ENCODE data around the gene RESP18.

RESP18 gene

DNA sequence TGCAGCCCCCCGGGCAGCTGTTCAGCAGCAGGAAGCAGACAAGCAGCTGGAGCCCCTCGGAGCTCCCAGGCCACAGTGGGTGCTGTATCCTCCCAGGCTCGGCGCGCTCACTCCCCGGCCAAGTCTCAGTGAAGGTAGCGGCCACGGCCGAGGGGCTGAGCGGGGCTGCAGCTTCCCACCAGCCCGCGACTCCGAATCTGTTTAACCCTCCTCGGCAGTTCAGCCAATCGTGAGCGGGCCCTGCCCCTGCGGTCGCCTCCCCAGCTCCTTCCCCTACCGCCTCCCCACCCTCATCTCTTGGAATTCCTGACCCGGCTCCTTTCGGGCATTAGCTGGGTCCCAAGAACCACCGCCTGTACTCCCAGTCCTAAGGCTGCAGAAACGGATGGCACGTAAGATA lies at the start of gene RESP18:
Gene RESP18, minus strand, starts transcription at position 203 of the 400 bp plus-strand sequence.
- H3K4me3 ChIP-seq = no peak within 1 kb of the TSS
- H3K27ac ChIP-seq = no peak within 1 kb of the TSS

DNA sequence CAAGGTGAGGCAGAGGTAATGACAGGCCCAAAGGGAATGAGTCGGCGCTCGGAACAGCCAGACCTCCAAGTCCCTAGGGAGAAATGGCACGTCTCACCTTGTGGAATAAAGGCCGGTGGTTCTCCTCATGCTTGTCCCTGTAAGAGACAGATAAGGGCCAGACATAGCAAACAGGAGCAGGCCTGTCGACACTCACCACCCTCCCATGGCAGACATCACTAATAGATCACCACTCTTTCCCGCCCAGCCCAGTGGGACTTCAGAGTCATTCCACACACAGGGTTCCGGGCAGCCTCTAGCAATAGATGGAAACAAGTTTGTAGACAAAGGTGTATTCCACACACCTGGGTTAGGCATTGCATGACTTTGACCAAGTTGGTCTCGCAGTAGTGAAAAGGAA lies 48.9 kb upstream of the RESP18 start:
- Histone ChIP-seq H3K27ac (no peak overlapping the region), H3K4me3 (no peak overlapping the region)

DNA sequence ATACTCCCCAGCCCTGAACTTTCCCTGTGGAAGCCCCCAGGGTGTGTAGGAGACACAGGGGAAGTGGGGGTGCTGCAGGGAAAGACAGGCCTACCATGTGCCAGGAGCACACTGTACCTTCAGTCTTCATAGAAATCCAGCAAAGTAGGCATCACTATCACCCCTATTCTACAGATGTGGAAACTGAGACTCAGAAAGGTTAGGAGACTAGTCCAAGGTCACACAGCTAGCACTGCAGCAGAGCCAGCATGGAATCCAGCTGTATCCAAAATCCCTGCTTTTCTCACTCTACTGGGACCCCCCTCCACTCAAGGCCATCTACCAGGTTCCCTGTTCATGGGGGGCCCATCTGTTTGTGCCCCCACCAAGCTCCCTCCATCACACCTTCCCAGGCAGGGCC lies 48.4 kb upstream of the RESP18 start:
- no peak overlapping the region for H3K4me3 ChIP-seq
- H3K27ac ChIP-seq = no peak overlapping the region

DNA sequence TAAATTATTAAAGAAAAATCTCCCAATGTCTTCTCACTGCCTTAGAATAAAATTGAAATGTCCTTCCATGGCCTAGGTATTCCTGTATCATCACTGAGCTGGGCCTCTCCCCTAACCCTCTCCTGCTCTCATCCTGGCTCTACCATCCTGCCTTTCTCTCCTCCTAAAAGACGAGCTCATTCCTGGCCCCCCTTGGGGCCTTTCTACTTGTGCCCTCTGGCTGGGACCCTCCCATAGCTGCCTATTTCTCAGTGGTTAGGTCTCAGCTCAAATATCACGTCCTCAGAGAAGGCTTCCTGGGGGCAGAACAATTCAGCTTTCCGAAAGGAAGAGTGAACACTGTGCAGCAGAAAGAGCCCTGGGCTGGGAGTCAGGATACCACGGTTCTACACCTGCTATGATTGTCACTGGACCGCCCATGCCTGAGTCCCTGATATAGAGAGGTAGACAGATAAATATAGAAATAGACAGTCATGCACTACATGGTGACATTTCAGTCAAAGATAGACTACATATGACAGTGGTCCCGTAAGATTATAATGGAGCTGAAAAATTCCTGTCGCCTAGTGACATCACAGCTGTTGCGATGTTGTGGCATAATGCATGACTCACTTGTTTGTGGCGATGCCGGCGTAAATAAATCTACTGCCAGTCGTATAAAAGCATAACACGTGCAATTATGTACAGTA lies 45.8 kb upstream of the RESP18 start:
- Histone ChIP-seq H3K27ac (no peak overlapping the region), H3K4me3 (no peak overlapping the region)

DNA sequence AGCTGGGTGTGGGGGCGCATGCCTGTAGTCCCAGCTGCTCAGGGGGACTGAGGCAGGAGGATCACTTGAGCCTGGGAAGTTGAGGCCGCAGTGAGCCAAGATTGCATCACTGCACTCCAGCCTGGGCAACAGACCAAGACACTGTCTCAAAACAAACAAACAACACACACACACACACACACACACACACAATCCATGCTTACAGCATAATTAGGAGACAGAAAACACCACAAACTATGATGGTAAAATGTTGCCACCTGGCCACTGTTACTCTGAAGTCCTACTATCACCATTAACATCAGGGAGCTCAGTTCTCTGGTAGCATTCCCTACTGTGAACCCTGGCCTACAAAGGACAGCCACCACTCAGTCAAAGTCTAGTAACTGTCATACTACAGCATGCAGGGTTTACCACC lies 36.9 kb upstream of the RESP18 start:
- Histone ChIP-seq H3K4me3 (no peak overlapping the region), H3K27ac (peak overlapping the region in 5 of 21 experiments; percentile 10 to 69 (median 25))

DNA sequence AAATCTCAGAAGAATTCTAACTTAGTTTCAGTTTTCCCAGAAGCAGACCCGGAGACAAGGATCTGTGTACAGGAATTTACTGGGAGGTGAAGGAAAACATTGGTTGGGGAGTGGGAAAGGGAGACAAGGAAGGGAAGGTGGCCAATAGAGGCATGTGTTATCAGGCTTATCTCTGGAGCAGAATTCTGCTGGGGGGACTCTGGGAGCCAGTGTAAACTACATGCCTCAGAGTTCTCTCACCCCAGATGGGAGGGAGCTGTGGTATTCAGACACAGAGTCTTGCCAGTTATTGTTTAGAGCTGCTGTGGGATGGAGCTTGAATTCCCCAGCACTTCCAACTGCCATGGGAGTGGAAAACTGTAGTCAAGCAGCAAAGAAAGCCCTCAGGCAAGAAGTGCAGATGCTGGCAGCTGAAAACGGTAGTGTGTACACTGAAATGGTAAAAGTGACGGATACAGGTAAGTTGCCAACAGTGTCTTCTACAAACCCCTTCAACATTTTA lies 36.2 kb upstream of the RESP18 start:
- peak overlapping the region in 9 of 21 experiments; percentile 10 to 69 (median 52) for H3K27ac ChIP-seq
- no peak overlapping the region for H3K4me3 ChIP-seq

DNA sequence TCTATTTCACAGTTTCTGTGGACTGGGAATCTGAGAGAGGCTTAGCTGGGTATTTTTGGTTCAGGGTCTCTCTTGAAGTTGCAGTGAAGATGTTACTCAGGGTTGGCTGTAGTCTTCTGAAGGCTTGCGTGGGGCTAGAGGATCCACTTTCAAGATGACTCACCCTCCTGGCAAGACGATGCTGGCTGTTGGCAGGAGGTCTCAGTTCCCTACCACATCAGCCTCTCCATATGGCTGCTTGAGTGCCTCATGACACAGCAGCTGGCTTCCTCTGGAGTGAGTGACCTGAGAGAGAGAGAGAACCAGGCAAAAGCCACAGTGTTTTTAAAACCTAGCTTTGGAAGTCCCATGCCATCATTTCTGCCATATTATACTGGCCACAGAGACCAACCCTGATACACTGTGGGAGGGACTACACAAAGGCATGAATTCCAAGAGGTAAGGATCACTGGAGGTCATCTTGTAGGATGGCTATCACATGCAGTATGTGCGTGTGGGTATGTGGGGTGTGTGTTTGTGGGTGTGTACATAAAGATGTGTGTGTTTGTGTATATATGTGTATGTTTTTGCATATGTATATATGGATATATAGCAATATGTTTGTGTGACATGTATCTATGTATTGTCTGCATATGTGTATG lies 30.1 kb upstream of the RESP18 start:
- Histone ChIP-seq H3K4me3 (no peak overlapping the region), H3K27ac (no peak overlapping the region)

DNA sequence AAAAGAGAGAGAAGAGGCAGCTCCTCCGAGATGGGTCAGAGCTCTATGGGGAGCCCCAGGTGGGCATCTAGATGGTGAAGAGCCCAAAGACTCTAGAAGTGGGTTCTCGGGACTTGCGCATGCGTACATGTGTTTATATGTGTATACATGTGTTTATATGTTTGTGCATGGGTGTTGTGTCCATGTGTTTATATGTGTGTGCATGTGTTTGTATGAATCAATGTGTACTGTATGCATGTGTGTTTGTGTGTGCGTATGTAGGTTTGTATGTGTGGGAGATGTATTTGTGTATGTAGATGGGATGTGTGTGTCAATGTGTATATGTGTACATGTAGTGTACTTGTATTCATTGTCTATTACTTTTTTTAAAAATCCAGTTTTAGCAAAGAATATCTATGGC lies 29.5 kb upstream of the RESP18 start:
- H3K4me3 ChIP-seq = no peak overlapping the region
- no peak overlapping the region for H3K27ac ChIP-seq

DNA sequence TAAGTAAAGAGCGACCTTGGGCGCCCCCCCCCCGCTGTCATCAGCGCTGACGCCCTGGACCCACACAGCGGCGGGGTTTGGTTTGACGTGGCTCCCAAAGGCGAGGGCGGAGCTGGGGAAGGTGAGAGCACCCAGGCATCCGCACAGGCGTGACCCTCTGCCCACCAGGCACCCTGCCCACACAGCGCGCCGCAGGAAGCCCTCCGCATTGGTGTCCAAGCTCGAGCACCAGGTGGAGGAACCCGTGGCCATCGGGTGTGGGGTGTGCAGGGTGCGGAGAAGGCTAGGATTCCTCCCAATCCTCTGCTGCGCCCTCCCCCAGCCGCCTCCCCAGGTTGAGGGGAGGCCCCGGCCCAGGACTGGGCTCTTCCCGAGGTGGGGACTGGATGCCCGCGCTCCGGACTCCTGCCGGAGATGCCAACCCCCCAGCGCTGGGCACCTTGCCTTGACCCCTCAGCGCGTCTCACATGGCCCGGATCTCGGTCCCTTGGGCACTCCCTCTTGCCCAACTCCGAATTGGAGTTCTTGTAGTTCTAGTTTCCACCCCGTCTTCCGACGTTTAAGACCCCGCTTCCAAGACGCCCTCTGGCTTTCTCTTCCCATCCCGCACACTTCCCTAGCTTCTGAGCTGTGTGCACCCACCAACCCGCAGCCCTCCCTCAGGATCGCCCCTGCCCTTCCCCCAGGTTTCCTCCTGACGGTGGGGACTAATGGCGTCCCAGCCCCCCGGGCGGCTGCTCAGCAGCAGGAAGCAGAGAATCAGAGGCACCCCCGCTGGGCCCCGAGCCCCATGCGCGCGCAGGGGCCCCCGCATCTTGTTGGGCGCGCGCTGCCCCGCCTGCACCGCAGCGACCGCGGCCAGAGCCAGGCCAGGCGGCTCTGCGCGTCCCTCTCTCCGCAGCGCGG lies 25.9 kb upstream of the RESP18 start:
- H3K27ac ChIP-seq = no peak overlapping the region
- H3K4me3 ChIP-seq = peak overlapping the region in 2 of 7 experiments; percentile 4 to 12

DNA sequence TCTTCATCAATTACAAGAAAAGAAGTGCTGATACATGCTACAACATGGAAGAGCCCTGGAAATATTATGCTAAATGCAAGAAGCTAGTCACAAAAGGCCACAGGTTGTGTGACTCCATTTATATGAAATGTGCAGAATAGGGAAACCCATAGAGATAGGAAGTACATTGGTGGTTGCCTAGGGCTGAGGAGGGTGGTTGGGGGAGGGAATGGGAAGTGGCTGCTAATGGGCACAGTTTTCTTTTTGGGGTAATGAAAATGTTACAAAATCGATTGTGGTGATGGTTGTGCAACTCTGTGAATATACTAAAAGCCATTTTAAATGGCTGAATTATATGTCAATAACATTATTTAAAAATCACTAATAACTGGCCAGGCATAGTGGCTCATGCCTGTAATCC lies 24.3 kb upstream of the RESP18 start:
- H3K4me3 ChIP-seq = no peak overlapping the region
- H3K27ac ChIP-seq = no peak overlapping the region

DNA sequence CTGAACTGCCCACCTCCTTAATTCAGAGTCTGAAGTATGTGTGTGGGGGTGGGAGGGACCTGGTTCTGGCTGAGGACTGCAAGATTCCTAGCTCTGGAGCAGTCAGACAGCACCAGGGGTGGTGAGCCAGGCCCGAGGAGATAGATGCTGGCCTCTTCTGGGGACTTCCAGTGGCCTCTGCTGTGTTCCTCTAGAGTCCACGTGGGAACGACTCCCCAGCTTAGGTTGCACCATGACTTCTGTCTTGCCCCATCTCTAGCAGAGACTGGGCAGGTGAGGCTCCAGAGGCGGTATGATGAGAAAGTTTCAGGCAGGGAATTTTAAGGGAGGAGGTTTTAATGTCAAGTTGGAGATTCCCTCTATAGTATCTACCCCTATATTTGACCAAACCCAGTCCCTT lies 22.0 kb upstream of the RESP18 start:
- H3K27ac ChIP-seq = no peak overlapping the region
- H3K4me3 ChIP-seq = no peak overlapping the region

DNA sequence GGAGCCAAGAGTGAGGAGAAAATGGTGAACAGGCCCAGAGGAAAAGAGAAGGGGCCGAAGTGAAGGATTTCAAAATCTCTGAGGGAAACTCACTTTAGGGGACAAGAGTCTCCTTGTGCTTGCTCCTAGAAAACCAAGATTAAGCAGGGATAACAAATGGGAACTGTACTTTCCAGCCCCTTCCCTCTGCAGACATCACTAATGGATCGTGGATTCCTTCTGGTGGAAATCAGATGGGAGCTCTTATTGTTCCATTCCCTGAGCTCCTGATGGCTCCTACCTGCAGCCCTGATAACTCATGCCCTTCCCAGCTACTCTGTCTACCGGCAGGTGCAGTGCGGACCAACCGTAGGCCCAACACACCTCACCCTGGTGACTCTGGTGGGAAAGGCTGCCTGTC lies 20.6 kb upstream of the RESP18 start:
- Histone ChIP-seq H3K27ac (no peak overlapping the region), H3K4me3 (no peak overlapping the region)

DNA sequence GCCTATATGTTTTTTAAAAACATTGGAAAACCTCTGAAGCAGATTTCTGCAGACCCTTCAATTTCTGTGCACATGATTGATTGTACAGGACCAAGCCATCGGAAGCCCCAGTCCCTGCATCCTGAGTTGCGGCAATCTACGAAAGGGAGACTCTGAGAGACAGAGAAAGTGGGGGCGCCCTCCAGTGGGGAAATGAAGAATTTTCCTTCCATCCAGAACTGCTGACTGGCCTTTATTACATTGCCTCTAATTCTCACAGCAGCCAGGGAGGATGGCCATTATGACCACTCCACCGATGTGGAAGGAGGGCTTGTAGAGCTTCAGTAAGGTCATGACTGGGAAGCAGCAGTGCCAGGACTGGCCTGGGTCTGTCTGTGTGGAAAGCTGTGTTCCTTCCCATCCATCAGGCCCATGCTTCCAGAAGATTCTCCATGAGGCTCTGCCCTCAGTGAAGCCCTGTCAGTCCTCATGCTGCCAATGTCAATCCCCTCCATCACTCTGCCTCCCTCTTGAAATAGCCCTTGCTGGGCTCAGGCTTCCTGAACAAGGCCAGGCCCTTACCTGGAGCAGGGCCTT lies 20.0 kb upstream of the RESP18 start:
- Histone ChIP-seq H3K27ac (no peak overlapping the region), H3K4me3 (no peak overlapping the region)

DNA sequence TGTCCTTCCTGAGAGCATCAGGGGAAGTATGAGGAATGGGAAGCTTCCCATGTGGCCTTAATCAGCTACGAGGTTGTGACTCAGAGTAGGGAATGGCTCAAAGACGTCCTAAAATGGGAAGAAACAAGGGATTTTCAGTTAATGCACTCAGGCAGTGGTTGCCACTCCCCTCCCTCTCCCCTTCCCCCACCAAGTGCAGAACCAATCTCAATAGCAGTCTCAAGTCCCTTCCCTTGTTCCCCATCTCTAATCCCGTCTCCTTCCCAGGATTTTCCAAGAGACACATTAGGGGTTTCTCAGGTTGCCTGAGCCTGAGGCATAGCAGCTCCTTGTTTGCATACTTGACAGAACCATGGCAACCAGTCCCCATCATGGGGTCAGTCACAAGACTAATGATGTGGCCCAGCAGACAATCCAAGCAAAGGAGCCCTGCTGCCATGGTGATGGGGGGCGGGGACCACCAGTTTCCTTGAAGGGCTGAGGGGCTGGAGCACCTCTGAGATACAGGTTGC lies 18.2 kb upstream of the RESP18 start:
- peak overlapping the region in 5 of 21 experiments; percentile 8 to 59 (median 29) for H3K27ac ChIP-seq
- H3K4me3 ChIP-seq = no peak overlapping the region

DNA sequence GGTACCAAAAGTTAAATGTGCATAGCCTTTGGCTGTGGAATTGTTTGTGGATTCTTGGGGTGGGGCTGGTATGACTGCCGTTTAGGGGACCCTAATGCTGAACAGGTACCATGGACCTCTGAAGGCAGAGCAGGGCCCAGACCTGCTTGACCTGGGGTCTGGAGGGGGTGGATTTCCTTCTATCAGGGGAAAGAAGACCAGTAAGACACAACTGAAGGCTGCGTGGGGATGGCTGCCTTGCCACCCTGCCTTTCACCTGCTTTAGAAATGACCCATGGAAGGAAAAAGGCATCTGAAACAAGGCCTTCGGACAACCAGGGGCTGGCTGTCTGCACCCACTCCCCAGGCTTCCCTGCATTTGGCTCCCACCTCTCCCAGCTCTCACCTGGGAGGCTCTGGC lies 17.7 kb upstream of the RESP18 start:
- Histone ChIP-seq H3K27ac (peak overlapping the region in 5 of 21 experiments; percentile 8 to 59 (median 50)), H3K4me3 (no peak overlapping the region)

DNA sequence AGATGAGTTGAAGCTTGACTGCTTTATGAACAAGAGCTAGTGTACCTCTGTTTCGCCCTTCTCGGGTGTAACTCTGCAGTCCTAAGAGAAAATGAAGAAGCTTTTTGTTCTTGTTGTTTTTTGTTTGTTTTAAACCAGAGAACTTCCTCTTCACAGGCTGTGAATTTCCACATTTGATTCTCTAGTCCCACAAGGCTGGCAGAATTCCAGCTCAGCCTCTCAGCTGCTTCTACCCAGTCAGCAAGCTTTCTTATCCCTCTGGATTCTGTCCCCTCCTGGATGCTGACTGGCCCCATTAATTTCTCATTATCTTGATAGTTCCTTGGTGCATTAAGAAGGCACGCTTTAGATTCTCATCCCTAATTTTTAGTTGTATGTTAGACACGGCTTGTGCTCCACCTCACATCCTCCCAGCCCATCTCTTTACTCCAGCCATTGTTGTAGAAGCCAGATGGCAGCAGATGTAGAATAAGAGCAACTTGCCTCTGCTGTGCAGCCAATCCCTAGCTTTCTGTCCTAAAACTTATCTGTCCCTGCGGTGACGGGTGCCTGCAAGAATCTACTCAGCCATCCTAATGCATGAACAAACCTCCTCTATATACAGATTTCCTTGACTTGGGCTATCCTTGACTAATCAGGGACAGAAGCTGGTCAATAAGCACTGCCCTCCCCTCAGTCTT lies 12.3 kb upstream of the RESP18 start:
- Histone ChIP-seq H3K27ac (peak overlapping the region in 1 of 21 experiments; percentile 39), H3K4me3 (no peak overlapping the region)

DNA sequence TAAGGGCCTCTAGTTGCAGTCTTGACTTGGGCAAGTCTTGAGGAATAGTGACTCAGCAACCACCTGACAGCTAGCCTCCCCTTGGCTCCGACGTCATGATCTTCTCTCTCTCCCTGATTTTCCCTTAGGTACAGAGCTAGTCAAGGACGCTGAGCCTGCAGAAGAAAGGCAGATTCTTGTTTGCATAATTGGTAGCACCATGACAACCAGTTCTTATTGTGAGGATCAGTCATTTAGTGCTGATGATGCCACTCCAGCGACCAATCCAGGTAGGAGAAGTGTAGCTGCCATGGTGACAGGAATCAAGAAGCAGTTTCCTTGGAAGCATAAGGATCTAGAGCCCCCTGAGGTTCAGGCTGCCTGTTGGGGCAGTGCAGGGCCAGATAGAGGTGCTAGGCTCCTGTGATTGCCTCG lies 2.8 kb upstream of the RESP18 start:
- no peak overlapping the region for H3K27ac ChIP-seq

DNA sequence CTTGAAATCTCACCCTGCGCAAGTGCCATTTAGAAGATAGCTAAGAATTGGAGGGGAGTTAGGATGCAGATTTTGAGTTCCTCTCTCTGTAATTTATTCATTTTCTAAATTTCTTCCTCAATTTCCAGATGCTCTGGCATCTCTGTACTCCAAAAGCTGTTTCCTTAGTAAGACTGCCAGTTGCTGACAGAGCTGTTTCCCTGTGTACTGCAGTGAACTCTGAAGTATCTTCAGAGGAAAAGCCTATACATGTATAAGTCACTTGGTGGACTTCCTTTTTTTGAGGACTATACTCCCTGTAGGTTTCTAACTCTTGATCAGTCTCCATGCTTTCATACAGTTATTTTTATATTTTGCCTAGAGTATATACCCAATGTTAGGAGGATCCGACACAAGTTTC lies 1.5 kb upstream of the RESP18 start:
- Histone ChIP-seq H3K27ac (no peak overlapping the region), H3K4me3 (no peak overlapping the region)

More for the DNA sequence above, 2.8 kb upstream of the RESP18 start:
- no peak overlapping the region for H3K4me3 ChIP-seq

DNA sequence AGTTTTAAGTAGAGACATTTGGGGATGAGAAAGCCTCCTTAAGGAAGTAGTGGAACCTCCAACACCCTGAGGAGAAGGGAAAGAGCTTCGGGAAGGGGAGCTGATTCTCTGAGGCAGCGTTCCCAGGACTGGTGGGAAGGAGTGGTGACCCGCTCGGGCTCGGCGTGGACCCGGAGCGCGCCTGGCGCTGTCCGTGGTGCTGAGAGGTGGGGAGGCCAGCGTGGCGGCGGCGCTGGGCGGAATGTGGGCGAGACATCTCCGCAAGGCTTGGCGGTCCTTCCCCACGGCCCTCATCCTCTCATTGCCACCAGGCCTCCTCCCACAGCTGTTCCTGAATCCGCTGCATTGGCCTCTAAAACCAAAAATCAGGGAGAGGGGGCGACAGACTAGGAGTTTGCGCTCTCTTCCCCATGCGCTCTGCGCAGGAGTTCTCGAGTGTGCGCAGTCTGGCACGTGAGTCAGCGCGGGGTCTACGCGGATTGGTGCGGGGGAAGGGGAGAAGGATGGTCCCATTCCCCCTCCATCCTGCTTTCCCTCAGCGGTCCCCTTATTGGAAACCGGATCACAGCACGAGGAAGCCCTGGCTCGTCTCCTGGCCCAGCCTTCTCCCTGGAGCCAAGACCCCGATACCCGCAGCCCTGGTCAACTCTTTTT lies 857 bp downstream of the RESP18 start:
- Histone ChIP-seq H3K4me3 (no peak overlapping the region), H3K27ac (no peak overlapping the region)

Measured in skin epidermis (tissue), 12 donors.